Trophoblast cell (in vitro differentiated cells and primary cell): ENCODE data around the gene TMEM258.

ENCODE experiments used
- DNase-seq, 2 donors: peaks; one replicate each; pipeline ENCODE4 v3.0.0-alpha.2; 2016
- H2AFZ ChIP-seq: 2 replicates; pipeline ENCODE4 v1.6.1; 2013; ENCODE audit warnings: low read length, moderate library complexity, mild to moderate bottlenecking; ENCODE audit not compliant: insufficient read depth, poor library complexity
- H2AK5ac ChIP-seq: 2 replicates; pipeline ENCODE4 v1.6.1; 2013; ENCODE audit warnings: mild to moderate bottlenecking, low read length
- H2BK120ac ChIP-seq: 2 replicates; pipeline ENCODE4 v1.6.1; 2013; ENCODE audit warnings: low read length, mild to moderate bottlenecking, moderate library complexity; ENCODE audit not compliant: insufficient read depth, poor library complexity
- H2BK12ac ChIP-seq: 2 replicates; pipeline ENCODE4 v1.6.1; 2013; ENCODE audit warnings: mild to moderate bottlenecking, low read length, moderate library complexity
- H2BK5ac ChIP-seq: 2 replicates; pipeline ENCODE4 v1.6.1; 2013; ENCODE audit warnings: low read length, low read depth, moderate library complexity, mild to moderate bottlenecking; ENCODE audit not compliant: poor library complexity
- H3K14ac ChIP-seq: 2 replicates; pipeline ENCODE4 v1.6.1; 2013; ENCODE audit warnings: mild to moderate bottlenecking, low read length
- H3K18ac ChIP-seq: 2 replicates; pipeline ENCODE4 v1.6.1; 2013; ENCODE audit warnings: mild to moderate bottlenecking, low read length
- H3K23ac ChIP-seq: 2 replicates; pipeline ENCODE4 v1.6.1; 2013; ENCODE audit warnings: low read length
- H3K27ac ChIP-seq: 2 replicates; pipeline ENCODE4 v1.5.1; 2013; ENCODE audit warnings: low read depth, mild to moderate bottlenecking, inconsistent platforms, low read length, moderate library complexity
- H3K27me3 ChIP-seq: 2 replicates; pipeline ENCODE4 v1.6.1; 2013; ENCODE audit warnings: inconsistent platforms, mild to moderate bottlenecking, low read length, moderate library complexity; ENCODE audit not compliant: insufficient read depth
- H3K36me3 ChIP-seq, 2 experiments: 1 replicate in 1 of 2; 2 replicates in 1 of 2; pipeline ENCODE4 v1.6.1; 2013; ENCODE audit warnings: low read length in 2 of 2, mild to moderate bottlenecking in 2 of 2, moderate library complexity in 1 of 2; ENCODE audit not compliant: insufficient read depth in 2 of 2, control insufficient read depth in 1 of 2
- H3K4ac ChIP-seq: 2 replicates; pipeline ENCODE4 v1.6.1; 2013; ENCODE audit warnings: low read depth, mild to moderate bottlenecking, low read length, moderate library complexity
- H3K4me1 ChIP-seq, 2 experiments: 1 replicate in 1 of 2; 2 replicates in 1 of 2; pipeline ENCODE4 v1.6.1; 2013; ENCODE audit warnings: low read length in 2 of 2, mild to moderate bottlenecking in 2 of 2, moderate library complexity in 1 of 2; ENCODE audit not compliant: insufficient read depth in 2 of 2, control insufficient read depth in 1 of 2
- H3K4me2 ChIP-seq: 2 replicates; pipeline ENCODE4 v1.6.1; 2013; ENCODE audit warnings: inconsistent platforms, mild to moderate bottlenecking, low read length, moderate library complexity
- H3K4me3 ChIP-seq: 2 replicates; pipeline ENCODE4 v1.5.1; 2013; ENCODE audit warnings: mild to moderate bottlenecking, low read depth, low read length, inconsistent platforms
- H3K79me1 ChIP-seq: one replicate; pipeline ENCODE4 v1.6.1; 2013; ENCODE audit warnings: low read length
- H3K79me2 ChIP-seq: 2 replicates; pipeline ENCODE4 v1.6.1; 2013; ENCODE audit warnings: low read length, mild to moderate bottlenecking; ENCODE audit not compliant: control insufficient read depth, insufficient read depth, poor library complexity
- H3K9ac ChIP-seq: 2 replicates; pipeline ENCODE4 v1.6.1; 2013; ENCODE audit warnings: mild to moderate bottlenecking, low read length
- H3K9me3 ChIP-seq: 2 replicates; pipeline ENCODE4 v1.6.1; 2013; ENCODE audit warnings: low read depth, mild to moderate bottlenecking, control low read depth, inconsistent platforms, low read length; ENCODE audit not compliant: insufficient read depth
- H4K12ac ChIP-seq: 2 replicates; pipeline ENCODE4 v1.6.1; 2013; ENCODE audit warnings: low read depth, mild to moderate bottlenecking, low read length, moderate library complexity
- H4K8ac ChIP-seq: 2 replicates; pipeline ENCODE4 v1.6.1; 2013; ENCODE audit warnings: low read depth, mild to moderate bottlenecking, low read length, moderate library complexity
- H4K91ac ChIP-seq: one replicate; pipeline ENCODE4 v1.6.1; 2013; ENCODE audit warnings: low read depth, mild to moderate bottlenecking, low read length, moderate library complexity
- WGBS: extraction: QIAGEN DNeasy Blood & Tissue Kit; methylation state at CpG from one replicate; pipeline ENCODE4 v1.1.7; 2013; ENCODE audit warnings: missing lambda C conversion rate; ENCODE audit not compliant: insufficient read length, insufficient coverage; ENCODE audit errors: extremely low coverage; 5-methylcytosine and 5-hydroxymethylcytosine counted together

Gene TMEM258

GRCh38 chr11:61795876-61796526 lies 3.6 kb upstream of the TMEM258 start:
- Histone ChIP-seq H2BK12ac (no peak overlapping the region), H3K36me3 (peaks cover 14 to 25% of the 10 kb centered on the region in 2 experiments), H3K4ac (peak overlapping the region; percentile 53), H3K9ac (no peak overlapping the region), H3K27ac (no peak overlapping the region), H3K4me1 (peaks cover 3 to 5% of the 10 kb centered on the region in 2 experiments), H3K79me1 (peaks cover 15% of the 10 kb centered on the region), H3K9me3 (no peaks in the 10 kb centered on the region), H3K14ac (no peak overlapping the region), H4K8ac (no peak overlapping the region), H2BK5ac (no peak overlapping the region), H2AK5ac (no peak overlapping the region), H3K4me2 (no peak overlapping the region), H2AFZ (no peak overlapping the region), H3K18ac (no peak overlapping the region), H2BK120ac (no peak overlapping the region), H4K12ac (no peak overlapping the region), H3K23ac (no peak overlapping the region), H3K79me2 (peaks cover 20% of the 10 kb centered on the region), H3K27me3 (no peaks in the 10 kb centered on the region), H4K91ac (no peak overlapping the region), H3K4me3 (no peak overlapping the region)
- no peak for DNase-seq
- no CpG with 5 or more reads among the region's 18 CpGs for WGBS

- peaks cover 20% of the 10 kb centered on the region for H3K79me2 ChIP-seq
- no peak overlapping the region for H2BK120ac ChIP-seq
- no peak overlapping the region for H2AK5ac ChIP-seq
- no peaks in the 10 kb centered on the region for H3K9me3 ChIP-seq
- no peak overlapping the region for H3K27ac ChIP-seq
- DNase-seq, result no peak
- H3K18ac ChIP-seq, result peak overlapping the region; percentile 38
- peak overlapping the region; percentile 53 for H3K4ac ChIP-seq
- H3K4me3 ChIP-seq, result no peak overlapping the region
- H2BK12ac ChIP-seq, result no peak overlapping the region
- no peak overlapping the region for H2BK5ac ChIP-seq
- H3K27me3 ChIP-seq, result no peaks in the 10 kb centered on the region
- peaks cover 15% of the 10 kb centered on the region for H3K79me1 ChIP-seq
- no peak overlapping the region for H4K8ac ChIP-seq
- H3K36me3 ChIP-seq, result peaks cover 14 to 24% of the 10 kb centered on the region in 2 experiments
- no peak overlapping the region for H2AFZ ChIP-seq
- H3K14ac ChIP-seq, result no peak overlapping the region
- H3K4me2 ChIP-seq, result no peak overlapping the region
- H4K91ac ChIP-seq, result no peak overlapping the region
- no peak overlapping the region for H4K12ac ChIP-seq
- no peak overlapping the region for H3K9ac ChIP-seq
- no CpG with 5 or more reads among the region's 12 CpGs for WGBS
- peaks cover 3 to 5% of the 10 kb centered on the region in 2 experiments for H3K4me1 ChIP-seq
- H3K23ac ChIP-seq, result no peak overlapping the region
These were observed 3.1 kb upstream of the TMEM258 start for GRCh38 chr11:61795459-61795858.

- Histone ChIP-seq H4K8ac (no peak overlapping the region), H3K9ac (no peak overlapping the region), H3K79me2 (peaks cover 20% of the 10 kb centered on the region), H2AFZ (no peak overlapping the region), H3K4ac (peak overlapping the region; percentile 80), H2AK5ac (no peak overlapping the region), H2BK12ac (no peak overlapping the region), H3K4me3 (no peak overlapping the region), H3K36me3 (peaks cover 21 to 30% of the 10 kb centered on the region in 2 experiments), H3K9me3 (no peaks in the 10 kb centered on the region), H3K23ac (no peak overlapping the region), H3K4me2 (no peak overlapping the region), H3K27me3 (no peaks in the 10 kb centered on the region), H2BK5ac (no peak overlapping the region), H3K14ac (no peak overlapping the region), H3K18ac (no peak overlapping the region), H3K27ac (no peak overlapping the region), H2BK120ac (no peak overlapping the region), H4K12ac (no peak overlapping the region), H4K91ac (no peak overlapping the region), H3K79me1 (peaks cover 15% of the 10 kb centered on the region), H3K4me1 (peaks cover 3 to 5% of the 10 kb centered on the region in 2 experiments)
- no peak for DNase-seq
- WGBS, result no CpG with 5 or more reads among the region's 4 CpGs
These were observed 2.2 kb upstream of the TMEM258 start for GRCh38 chr11:61794579-61794978.

GRCh38 chr11:61793829-61794204 lies 1.4 kb upstream of the TMEM258 start:
- Histone ChIP-seq H2BK120ac (no peak overlapping the region), H3K18ac (no peak overlapping the region), H3K4me3 (no peak overlapping the region), H3K9ac (no peak overlapping the region), H3K27ac (no peak overlapping the region), H2BK5ac (no peak overlapping the region), H3K23ac (no peak overlapping the region), H3K4me1 (peaks cover 3 to 5% of the 10 kb centered on the region in 2 experiments), H3K79me1 (peaks cover 15% of the 10 kb centered on the region), H3K4ac (peak overlapping the region; percentile 94), H2AFZ (no peak overlapping the region), H3K4me2 (peak overlapping the region; percentile 93), H4K12ac (no peak overlapping the region), H3K27me3 (no peaks in the 10 kb centered on the region), H3K79me2 (peaks cover 20% of the 10 kb centered on the region), H4K8ac (no peak overlapping the region), H4K91ac (no peak overlapping the region), H3K14ac (no peak overlapping the region), H3K9me3 (no peaks in the 10 kb centered on the region), H3K36me3 (peaks cover 29 to 34% of the 10 kb centered on the region in 2 experiments), H2AK5ac (no peak overlapping the region), H2BK12ac (no peak overlapping the region)
- WGBS, result no CpG with 5 or more reads among the region's 3 CpGs
- no peak for DNase-seq
